DOHH2 (cell line): Measurements from ENCODE around the gene WIPF2.

Experiments used
- EZH2phosphoT487 ChIP-seq: fragments of 200-600 bp; sonication (generic); IDR thresholded peaks from 2 replicates; pipeline ENCODE4 v1.6.1; 2017; ENCODE audit warnings: borderline replicate concordance, mild to moderate bottlenecking, antibody characterized with exemption, low read length, moderate library complexity, mixed read lengths
- TF ChIP-seq, protein P1 (sequence below): fragments of 200-600 bp; sonication (generic); IDR thresholded peaks from one replicate; pipeline ENCODE4 v1.5.1; 2014; ENCODE audit warnings: antibody characterized with exemption, mild to moderate bottlenecking, low read depth, low read length; ENCODE audit not compliant: poor library complexity, severe bottlenecking

DNA sequence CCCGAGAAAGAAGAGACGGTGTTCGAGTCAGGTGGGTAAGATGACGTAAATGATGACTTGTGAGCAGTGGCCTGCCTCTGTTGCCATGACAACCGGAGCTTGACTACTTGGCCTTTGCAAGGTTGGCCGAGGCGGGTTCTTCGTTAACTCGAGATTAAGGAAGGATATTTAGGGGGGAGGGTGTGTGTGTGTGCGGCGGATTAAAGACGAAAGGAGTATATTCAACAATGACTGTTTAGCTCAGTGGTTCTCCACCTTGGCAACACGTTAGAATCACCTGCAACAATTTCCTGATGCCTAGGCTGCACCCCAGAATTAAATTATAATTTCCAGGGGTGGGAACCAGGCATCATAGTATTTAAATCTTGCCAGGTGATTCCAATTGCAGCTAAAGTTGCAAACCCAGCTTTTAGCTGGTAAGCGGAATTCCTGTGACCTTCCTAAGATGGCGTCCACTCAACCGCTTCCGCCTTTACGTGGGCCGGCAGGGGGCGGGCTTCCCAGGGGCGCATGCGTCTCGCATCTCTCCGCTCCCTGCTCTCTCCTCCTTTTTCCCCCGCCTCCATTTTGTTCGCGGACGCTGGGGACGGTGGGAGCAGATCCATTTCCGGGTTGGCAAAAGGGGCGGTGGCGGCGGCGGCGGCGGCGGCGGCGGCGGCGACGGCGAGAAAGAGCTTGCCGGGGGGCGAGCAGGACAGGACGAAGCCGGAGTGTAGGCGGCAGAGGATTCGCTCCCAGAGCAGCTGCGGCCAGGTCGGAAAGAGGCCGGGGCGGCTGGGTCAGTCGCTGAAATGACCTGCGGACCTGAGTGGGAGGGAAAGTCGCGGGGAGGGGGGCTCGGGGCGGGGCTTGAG lies at the start of gene WIPF2:
- TF ChIP-seq, protein P1, sequence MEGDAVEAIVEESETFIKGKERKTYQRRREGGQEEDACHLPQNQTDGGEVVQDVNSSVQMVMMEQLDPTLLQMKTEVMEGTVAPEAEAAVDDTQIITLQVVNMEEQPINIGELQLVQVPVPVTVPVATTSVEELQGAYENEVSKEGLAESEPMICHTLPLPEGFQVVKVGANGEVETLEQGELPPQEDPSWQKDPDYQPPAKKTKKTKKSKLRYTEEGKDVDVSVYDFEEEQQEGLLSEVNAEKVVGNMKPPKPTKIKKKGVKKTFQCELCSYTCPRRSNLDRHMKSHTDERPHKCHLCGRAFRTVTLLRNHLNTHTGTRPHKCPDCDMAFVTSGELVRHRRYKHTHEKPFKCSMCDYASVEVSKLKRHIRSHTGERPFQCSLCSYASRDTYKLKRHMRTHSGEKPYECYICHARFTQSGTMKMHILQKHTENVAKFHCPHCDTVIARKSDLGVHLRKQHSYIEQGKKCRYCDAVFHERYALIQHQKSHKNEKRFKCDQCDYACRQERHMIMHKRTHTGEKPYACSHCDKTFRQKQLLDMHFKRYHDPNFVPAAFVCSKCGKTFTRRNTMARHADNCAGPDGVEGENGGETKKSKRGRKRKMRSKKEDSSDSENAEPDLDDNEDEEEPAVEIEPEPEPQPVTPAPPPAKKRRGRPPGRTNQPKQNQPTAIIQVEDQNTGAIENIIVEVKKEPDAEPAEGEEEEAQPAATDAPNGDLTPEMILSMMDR: peak; percentile 42
- TF ChIP-seq EZH2phosphoT487: no peak
